ENCODE results near the gene AMACR.

The AMACR gene

DNA sequence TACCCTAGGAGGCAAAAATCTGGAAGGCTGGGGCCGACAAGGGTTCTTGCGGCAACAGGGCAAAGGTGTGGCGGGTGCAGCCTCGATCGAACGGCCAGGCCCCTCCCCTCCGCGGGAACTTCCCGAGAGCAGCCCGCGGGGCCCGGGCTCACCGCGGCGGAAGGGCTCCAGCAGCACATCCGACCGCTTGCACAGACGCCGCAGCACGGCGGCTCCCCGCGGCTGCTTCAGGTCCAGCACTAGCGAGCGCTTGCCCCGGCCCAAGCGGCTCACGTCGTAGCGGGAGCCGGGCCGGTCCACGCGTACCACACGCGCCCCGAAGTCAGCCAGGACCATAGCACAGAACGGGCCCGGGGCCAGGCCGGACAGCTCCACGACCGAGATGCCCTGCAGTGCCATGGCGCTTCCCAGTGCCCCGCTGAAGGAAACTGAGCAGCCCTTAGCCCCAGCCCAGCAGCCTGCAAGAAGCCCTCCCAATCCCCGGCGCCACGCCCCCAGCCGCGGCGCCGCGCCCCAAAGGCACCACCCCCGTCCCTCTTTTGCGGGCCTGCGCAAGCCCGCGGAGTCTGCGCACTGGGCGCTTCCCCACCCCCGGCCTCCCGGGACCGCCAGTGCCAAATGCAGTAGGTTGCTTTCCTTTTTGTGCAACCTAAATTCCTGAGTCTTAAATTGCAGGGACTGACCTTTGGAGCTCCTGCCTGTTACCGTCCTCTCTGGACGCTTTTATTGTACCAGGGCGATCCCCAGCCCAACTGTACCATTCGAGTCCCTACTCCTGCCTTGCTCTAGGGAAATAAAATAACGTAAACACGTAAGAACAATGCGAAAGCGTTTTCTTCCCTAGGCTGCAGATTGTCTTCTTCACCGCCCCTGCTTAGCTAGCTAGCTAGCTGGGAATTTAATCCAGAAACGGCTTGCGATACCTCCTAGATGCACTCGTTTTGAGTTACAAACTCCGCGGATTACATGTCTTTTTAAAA lies at the start of gene AMACR:
TSS of gene AMACR (minus strand) at position 430 of the 980 bp plus-strand sequence. CDS start at position 399, 31 bp downstream.
- peak; percentile 92 to 97 for DNase-seq

DNA sequence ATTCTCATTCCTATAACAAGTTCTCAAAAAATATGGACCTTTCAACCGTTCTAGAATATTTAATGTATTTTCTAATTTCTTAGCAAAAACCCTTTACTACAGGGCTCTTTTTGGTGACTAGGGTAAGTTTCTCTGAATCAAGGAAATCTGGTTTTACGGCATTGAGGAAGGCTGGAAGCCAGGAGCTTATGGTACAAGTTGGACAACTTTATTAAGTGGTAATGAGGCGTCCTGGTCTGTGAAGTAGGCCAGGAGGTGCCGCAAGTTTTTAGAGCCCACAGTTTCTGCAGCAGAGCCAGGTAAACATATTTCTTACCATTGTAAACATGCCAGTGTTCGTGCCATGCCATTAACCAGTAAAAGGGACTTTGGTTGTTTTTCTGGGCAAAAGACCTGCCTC lies 49.7 kb upstream of the AMACR start:
- DNase-seq: no peak

DNA sequence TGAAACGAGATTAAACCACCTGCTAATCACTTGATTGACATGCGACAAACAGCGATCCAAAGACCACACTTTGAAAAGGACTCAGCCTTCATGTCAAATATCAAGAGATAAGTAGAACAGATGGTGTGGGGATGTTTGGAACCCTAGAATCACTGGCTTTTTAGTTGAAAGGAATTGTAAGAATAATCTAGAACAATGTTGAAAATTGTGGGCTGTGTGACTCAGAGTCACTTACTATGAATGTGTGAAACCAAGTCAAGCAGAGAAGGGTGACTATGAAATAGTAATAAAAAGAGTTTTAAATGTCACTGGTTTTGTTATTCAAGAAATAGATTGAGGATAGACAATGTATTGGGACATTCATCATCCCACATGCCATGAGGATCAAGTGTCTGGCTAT lies 49.3 kb upstream of the AMACR start:
- DNase-seq: no peak

DNA sequence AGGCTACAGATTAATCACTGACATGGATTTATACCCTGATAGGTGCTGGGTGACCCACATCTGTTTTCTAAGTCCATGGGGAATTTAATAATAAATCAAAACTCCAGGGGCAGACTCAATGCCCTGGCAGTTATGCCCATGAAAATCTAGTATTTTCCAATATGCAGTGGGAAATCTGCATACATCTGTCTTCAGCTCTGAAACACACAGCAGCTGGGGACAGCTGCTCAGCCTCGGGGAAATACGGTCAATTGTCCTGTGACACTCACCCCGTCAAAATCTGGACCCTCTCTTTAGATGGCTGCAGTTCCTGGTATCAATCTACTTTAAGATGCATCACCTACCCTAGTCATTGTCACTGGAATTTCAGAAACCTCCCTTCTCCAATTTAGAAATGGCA lies 47.8 kb upstream of the AMACR start:
- no peak for DNase-seq

DNA sequence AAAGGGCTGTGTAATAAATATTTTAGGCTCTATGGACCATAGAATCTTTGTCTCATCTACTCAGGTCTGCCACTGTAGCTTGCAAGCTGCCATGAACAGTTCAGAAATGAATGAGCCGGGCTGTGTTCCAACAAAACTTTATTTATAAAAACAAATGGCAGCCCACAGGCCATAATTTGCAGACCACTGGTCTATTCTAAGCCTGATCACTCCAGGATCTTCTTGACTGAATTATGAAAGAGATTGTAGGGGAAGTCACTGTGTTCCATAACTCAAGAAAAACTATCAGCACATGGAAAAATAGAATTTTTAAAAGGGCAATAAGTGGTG lies 46.5 kb upstream of the AMACR start:
- no peak for DNase-seq

DNA sequence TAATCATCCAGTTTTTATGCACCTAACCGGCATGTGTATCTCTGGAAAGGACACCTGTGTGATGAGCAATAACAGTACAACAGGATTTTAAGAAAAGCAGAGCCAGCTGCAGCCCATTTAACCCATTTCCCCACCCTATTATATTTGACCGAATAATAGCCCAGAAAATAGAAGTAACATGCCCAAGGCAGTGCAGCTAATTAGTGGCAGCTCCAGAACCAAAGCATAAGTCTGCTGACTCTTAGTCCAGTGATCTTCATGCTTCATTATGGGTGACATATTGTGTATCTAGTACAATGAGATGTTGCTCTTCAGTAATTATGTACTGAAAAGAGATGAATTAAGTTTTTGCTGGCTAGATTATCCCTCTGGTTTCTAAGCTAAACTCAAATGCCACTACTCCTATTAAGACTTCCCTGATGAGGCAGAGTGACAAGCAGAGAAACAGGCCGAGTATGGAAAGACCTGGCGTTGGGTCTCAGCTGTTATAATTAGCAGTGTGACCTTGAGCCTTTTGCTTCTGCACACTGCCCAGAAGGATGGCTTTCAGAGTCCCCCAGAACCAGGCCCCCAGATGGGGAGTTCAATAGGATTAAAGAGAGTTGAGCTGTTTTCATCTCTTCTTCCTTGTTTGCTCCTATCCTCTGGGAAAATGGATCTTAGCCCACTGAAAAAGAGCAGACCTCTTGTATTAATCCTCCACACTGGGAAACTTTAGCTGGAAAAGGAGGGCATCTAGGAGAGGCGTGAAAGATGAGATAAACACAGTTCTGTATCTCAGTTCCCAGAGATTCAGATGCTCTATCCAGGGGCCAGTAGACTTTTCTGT lies 45.9 kb upstream of the AMACR start:
- DNase-seq: no peak

DNA sequence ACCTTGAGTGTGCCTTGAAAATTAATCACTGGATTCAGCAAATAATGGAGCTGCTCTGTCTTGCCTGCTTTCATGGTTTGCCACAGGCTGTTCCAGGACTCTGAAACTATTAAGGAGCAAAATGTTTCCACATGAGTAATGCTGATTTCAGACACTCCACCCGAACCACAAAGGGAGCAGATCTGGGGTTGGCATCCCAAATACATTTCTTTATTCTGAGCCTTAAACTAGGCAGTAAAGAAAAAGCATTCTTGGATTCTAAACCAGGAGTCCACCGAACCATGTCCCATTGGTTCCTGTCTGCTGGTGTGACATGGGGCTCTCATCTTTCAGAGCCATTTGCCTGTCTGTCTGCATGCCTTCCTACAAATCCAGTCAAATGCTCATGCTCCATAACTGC lies 45.3 kb upstream of the AMACR start:
- no peak for DNase-seq

DNA sequence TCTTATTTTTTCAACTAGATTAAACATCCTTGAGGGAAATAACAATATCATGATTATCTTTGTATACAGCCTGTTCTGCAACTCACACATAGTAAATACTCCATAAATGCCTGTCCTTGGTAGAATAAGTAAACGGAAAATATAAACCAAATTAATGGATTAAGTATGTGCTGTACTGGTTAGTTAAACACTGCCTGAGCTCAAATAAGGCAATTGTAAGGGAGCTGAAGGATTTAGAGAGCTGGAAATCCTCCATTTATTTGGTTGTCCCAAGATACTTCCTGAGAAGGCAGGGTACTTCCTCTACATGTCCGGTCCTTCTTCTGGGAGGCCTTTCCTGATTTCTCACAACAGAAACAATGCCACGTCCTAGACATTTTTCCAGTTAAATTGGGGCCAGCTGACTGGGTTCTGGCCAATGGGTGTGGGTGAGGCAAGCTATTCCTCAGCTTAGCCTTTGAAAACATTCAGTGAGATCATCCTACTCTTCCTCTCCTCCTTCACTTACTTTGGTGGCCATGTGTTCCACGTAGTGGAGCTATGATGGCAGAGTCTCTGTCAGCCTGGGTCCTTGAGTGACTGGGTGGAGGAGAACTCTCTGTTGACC lies 43.6 kb upstream of the AMACR start:
- DNase-seq: no peak

DNA sequence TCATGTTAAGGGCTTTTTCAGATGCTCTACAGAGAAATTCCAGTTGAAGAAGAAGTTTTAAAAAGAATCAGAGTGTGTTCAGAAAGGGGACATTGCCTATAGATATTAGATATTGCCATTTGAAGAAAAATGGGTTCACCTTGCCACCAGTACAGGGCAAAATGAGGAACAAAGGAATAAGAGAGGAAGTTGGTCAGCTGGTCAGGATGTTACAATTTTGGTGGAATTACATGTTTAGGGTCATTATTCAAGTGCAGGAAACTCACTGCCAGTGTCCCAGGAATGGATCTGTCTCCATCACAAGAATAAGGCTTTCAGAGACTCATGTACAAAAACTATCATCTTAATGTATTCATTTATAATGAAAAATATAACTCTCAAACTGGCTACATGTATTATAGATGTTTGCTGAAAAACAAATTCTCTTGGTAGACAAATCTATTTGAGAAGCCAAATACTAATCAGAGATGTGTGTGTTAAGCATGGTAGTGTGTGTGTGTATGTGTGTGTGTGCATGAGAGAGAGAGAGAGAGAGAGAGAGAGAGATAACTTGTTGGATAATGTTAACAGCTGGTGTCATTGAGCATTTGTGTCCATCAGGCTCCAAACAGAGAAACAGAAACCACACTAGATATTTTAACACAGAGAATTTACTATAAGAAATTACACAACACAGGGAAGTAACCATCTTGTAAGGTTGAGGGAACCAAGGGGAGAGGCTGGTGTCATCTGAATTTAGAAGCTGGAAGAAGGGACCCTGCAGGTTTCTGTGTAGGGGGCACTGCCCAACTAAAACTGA lies 40.1 kb upstream of the AMACR start:
- DNase-seq: no peak

DNA sequence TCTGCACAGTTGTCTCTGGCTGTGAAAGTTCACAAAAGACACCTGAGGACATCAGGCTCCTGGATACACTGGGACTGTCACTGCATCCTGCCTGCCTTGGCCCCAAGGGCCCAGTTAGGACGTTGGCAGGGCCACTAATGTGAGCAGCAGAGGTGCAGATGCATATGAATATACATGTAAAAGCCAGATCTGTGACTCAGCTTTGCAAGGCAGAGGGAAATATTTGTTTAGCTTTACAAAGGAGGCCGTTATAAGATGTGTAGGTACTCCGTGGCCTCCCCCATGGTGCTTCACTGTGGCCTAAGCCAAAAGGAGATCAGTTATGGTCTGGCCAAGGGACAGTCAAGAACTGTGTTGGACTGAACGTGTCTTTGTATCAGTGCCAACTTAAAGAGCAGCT lies 39.3 kb upstream of the AMACR start:
- no peak for DNase-seq

DNA sequence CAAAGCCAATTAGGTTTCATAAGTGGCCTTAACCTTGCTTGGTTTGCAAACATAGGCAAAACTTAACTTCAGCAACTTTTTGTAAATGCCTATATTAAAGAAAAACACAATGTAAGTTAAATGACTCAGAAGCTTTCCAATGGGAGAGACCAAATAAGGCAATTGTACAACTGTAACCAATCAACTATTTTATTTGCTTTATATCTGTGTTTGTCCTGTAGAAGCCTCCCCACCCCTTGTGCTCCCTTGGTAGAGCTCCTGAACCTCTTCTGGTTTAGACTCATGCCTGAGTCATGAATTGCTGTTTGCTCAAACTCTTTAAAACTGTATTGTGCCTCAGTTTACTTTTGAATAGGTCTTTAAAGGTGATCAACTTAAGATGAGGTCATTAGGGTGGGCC lies 38.1 kb upstream of the AMACR start:
- no peak for DNase-seq

DNA sequence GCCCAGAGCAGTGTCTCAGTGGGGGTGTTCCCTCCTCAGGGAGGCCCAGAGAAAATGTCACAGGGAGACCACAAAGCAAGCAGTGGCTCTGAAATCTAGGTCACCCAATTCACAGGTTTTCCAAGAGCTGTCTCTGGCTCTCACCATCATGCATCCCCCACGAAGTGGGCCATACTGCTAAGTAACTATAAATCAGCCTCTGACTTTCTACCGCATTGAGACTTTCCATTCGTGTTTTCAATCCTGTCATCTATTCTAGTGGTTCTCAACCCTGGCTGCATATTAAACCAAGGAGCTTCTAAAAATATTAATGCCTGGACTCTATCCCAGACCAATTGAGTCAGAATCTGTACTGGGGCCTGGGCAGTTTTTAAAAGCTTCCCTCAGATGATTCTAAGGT lies 37.2 kb upstream of the AMACR start:
- DNase-seq: no peak

DNA sequence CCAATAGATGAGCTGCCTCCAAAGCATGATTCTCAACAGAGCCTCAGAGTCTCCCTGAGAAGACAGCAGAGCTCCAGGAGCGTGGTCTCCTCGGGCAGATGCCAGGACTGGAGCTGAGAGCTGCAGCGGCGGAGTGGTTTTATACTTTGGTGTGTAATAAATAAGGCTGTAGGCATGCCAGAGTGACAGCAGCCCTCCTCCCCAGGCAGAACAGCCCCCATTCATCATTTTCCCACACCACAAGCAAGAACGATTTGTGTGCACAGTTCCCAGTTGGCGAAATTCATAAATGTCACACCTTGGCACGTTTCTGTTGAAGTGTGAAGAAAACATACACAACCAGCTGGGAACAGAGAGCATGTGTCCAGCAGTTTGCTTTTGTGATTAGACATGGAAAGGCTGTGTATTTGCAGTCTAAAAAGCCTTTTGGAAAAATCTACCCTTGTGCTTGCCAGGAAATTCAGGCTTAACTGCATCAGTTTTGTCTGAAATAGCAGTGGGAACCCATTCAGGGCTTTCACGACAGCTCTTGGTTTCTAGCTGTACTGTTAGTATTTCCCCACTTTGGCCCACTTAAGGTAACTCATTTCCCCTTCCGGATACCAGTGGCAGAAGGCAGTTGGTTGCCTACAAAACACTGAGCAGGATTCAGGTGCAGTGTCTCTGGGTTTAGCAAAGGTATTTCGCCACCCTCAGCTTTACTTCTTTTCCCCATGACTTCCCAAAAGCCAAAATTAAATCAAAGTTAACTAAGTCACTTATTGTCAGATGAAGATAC lies 35.4 kb upstream of the AMACR start, which contains the start of gene C1QTNF3:
TSS of gene C1QTNF3 (minus strand) at position 115 of the 778 bp plus-strand sequence. CDS start at position 27, 88 bp downstream.
- DNase-seq: no peak

DNA sequence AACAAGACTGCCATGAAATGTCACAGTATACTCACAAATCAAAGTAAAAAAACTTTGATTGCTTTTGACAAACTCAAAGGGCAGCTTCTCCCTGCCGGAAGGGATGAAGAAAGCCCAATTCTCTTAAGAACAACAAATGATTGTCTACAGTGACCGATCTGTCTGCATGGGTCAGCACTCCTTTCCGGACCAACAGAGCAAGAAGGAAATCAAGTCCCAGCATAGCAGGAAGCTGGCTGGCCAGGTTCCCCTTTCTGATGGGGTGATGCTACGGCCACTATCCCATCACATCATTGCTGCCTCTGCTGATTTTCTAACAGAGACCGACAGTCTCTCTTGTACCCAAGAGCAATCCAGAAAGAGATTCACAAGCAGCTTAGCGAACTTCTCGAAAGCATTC lies 34.5 kb upstream of the AMACR start:
- DNase-seq: peak; percentile 24 to 45

DNA sequence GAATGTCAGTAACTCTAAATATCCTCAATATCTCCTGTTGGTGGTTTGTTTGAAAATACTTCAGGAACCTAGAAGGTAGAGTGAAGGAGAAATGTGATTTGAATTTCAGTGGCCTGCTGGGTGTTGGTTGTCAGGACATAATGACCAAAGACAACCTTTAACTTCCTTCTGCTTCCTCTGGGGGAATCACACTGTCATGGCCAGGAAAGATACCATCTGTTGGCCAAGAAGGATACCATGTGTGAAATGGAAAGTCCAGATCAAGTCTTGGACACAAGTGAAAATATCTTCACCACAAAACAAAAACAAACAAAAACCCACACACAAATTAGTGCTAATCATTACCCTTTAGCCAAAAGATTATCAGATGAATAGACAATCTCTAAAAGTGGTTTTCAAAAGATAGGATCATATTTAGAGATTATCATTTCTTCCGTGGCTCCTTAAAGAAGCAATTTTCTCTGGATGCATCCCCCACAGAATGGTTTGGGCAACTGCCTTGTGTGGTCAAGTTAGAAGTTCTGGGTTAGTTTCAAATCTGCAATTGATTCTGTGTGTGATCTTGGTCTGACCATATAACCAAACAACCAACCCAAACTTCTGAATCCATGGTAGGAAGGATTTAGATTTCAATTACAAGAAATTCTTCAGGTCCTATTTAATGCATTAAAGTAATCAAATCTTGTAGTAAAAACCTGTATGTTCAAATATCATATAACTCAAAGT lies 33.6 kb upstream of the AMACR start:
- no peak for DNase-seq

DNA sequence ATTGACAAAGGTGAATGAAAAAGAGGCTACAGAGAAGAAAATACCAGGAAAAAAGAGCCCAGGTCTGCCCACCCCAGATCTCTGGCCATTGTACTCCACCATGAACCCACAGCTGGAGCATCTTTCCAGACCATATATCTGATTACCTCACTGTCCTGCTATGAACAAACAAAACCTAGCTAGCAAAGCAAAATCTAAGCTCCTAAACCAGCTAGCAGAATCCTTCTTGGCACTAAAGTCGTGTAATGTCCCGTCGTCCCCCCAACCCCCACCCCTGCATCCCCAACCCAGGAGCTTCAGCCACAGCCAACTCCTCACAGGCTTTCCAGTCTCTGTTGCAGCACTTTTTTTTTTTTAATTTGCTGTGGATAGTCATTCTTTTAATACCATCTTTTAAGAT lies 32.6 kb upstream of the AMACR start:
- DNase-seq: no peak

DNA sequence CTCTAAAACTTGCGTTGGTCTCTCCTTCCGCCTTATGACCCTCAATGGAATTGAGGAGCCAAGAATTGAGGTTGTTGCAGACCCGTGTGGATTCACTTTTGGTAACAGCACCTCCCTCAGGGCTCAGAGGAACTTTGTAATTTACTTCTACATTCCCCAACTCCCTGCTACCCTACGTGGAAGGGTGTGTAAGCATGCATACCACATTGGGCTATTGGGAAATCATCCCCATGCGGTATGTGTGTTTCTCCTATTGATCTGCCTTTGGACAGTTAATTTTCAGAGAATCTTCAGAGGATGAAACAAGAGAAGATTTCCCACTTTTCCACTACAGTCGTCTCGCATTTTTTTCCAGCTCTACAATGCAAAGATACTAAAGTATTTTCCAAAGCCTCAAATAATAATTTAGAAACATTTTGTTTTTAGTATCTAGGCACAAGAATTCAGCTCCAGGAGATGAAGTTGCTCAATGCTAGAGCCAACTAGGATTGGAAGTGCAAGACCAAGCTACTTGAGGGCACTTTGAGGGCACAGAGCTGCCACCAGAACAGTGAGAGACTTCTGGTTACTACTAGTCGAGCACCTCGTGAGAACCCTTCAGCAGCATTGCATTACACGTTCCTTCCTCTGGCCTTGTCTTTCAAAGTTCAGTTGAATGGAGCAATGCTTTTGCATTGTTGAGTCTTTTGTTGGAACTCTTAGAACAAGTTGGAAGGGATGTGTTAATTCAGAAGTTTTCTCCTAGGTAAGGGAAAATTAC lies 31.7 kb upstream of the AMACR start:
- DNase-seq: no peak

DNA sequence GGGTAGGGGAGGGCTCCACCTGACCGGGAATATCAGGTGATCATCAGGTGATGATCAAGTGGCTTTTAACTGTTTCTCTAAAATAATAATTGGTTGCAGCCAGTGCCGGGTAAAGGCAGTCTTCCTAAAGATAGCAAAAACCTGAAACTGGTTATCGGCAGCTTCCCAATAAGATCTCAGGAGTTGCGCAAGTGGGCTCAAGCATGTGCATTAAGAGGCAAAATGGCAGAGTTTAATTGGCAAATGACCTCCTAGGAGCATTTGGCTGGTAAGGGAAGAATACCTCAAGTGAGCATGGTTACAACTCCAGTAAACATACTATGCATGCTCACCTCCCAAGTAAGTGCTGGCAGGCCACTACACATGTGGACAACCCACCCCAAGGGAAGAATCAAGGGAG lies 31.0 kb upstream of the AMACR start:
- DNase-seq: no peak

DNA sequence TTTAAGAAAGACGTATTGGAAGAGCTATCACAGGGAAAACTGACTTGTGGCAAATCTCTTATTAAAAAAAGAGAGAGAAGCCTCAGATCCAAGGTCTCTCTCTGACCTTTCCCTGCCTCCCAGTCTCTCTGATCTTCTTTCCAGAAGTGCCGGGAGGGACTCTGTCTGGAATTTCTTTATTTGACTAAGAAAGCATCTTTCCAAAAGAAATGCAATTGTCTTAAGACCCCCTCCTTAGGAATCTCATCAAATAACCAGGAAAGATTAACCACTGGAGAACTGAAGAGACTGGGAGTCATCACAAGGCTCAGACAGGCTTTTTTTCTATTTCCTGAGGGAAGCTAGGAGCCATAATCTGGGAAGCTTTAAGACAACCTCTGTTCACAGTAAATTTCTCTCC lies 30.5 kb upstream of the AMACR start:
- DNase-seq: no peak

DNA sequence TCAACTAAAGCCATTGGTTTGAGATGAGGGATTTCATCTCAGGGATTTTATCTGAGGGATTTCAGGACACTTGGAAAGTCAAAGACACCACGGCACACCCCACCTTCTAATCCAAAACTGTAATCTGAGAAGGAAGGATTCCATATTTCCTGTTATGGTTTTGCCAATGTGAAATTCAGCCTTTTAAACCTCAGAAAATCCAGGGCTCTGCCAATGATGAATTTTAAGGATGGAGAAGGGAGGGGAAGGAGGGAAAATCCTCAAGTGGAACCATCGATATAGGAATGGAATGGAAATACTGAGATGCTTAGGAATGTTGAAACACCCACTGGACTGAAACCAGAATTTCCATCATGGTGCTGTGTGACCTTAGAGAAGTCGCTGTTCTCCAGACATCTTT lies 29.9 kb upstream of the AMACR start:
- no peak for DNase-seq

Data from hippocampal formation (tissue), 2 donors.